Sigmoid colon (tissue), 4 donors: ENCODE data around the gene SUN2.

Source experiments
- EP300 ChIP-seq, 4 donors: sonication (generic); formaldehyde crosslinking; IDR thresholded peaks; one replicate each; pipeline ENCODE4 v1.6.1; 2017; ENCODE audit warnings: antibody characterized with exemption in 4 of 4
- POLR2A ChIP-seq, 2 donors: fragments of 450-650 bp; IDR thresholded peaks; one replicate each; pipeline ENCODE4 v1.6.1; 2016; ENCODE audit warnings: antibody characterized with exemption in 2 of 2, mild to moderate bottlenecking in 2 of 2, moderate library complexity in 2 of 2
- POLR2AphosphoS5 ChIP-seq, 4 donors: sonication (generic); formaldehyde crosslinking; IDR thresholded peaks; one replicate each; pipeline ENCODE4 v1.6.1; 2017; ENCODE audit warnings: antibody characterized with exemption in 4 of 4
- TF ChIP-seq, protein P1 (sequence below), 4 experiments: fragments of 450-650 bp in 3 of 4; fragments of 200-600 bp in 1 of 4; IDR thresholded peaks; one replicate each; pipeline ENCODE4 v1.5.1; 2016 to 2019; ENCODE audit warnings: antibody characterized with exemption in 4 of 4, mild to moderate bottlenecking in 3 of 4, moderate library complexity in 2 of 4

- TF ChIP-seq, protein P1, sequence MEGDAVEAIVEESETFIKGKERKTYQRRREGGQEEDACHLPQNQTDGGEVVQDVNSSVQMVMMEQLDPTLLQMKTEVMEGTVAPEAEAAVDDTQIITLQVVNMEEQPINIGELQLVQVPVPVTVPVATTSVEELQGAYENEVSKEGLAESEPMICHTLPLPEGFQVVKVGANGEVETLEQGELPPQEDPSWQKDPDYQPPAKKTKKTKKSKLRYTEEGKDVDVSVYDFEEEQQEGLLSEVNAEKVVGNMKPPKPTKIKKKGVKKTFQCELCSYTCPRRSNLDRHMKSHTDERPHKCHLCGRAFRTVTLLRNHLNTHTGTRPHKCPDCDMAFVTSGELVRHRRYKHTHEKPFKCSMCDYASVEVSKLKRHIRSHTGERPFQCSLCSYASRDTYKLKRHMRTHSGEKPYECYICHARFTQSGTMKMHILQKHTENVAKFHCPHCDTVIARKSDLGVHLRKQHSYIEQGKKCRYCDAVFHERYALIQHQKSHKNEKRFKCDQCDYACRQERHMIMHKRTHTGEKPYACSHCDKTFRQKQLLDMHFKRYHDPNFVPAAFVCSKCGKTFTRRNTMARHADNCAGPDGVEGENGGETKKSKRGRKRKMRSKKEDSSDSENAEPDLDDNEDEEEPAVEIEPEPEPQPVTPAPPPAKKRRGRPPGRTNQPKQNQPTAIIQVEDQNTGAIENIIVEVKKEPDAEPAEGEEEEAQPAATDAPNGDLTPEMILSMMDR (IDR thresholded peaks at IDR 0.05), result no peak
- TF ChIP-seq POLR2A (IDR thresholded peaks at IDR 0.05), result no peak
- no peak for TF ChIP-seq POLR2AphosphoS5 (IDR thresholded peaks at IDR 0.05)
- no peak for TF ChIP-seq EP300 (IDR thresholded peaks at IDR 0.05)
These were observed 6.8 kb upstream of the SUN2 start for GRCh38 chr22:38762551-38762983.
